ENCODE results near the gene CPXM2. TPM values are rescaled to one million over a fixed set of nuclear protein-coding genes. Genes with fewer than 3 reads are reported as not detected.

CPXM2 gene
- total RNA-seq, 1 experiment from 2014 or later, result not detected

GRCh38 chr10:123908379-123908778 lies 16.8 kb upstream of the CPXM2 start:
- TF ChIP-seq TCF7L2 (IDR thresholded peaks at IDR 0.05; ENCODE audit: low read depth, low read length) (no peak), REST (IDR thresholded peaks at IDR 0.05; ENCODE audit: insufficient read depth in 1 of 2, low read depth in 2 of 2, low read length in 1 of 2) (no peak), CTCF (IDR thresholded peaks at IDR 0.05) (no peak), POLR2AphosphoS5 (IDR thresholded peaks at IDR 0.05; ENCODE audit: low read depth, low read length) (no peak), SIN3A (IDR thresholded peaks at IDR 0.05; ENCODE audit: borderline replicate concordance, insufficient read depth, low read depth, low read length) (no peak)
- no peak overlapping the region for H3K4me3 ChIP-seq (ENCODE audit: low read depth in 2 of 2, low read length in 2 of 2)
- H3K27me3 ChIP-seq (ENCODE audit: control insufficient read depth, insufficient read depth, low read length), result peaks cover 23% of the 10 kb centered on the region
- H3K27ac ChIP-seq (ENCODE audit: low read length), result no peak overlapping the region
- ChIA-PET POLR2A (interaction anchor here (0.6 kb wide), 1 partner anchor 52 kb away, joined by 3 read pairs; no protein-coding TSS in a partner anchor), CTCF (interaction anchor here (0.7 kb wide), 1 partner anchor 328 kb away, joined by 3 read pairs; no protein-coding TSS in a partner anchor)
- no peak for ATAC-seq
- no TSS peak for BruUV-seq (replicated peaks)
- no peak for DNase-seq (ENCODE audit: low read depth, low spot score)
- in situ Hi-C loops (cut with HindIII; ENCODE audit: low pct_unique_long_range_greater_than_20kb, low sequenced_read_pairs) (no loop called here), intact Hi-C loops (cut with micrococcal nuclease; ENCODE audit: unreplicated experiment) (no loop called here)
- H3K36me3 ChIP-seq (ENCODE audit: control insufficient read depth, insufficient read depth, low read length), result no peaks in the 10 kb centered on the region
- H3K4me1 ChIP-seq (ENCODE audit: control insufficient read depth, insufficient read depth, low read length), result no peaks in the 10 kb centered on the region
- no peaks in the 10 kb centered on the region for H3K9me3 ChIP-seq (ENCODE audit: control insufficient read depth, insufficient read depth, low read depth, low read length)

DNA sequence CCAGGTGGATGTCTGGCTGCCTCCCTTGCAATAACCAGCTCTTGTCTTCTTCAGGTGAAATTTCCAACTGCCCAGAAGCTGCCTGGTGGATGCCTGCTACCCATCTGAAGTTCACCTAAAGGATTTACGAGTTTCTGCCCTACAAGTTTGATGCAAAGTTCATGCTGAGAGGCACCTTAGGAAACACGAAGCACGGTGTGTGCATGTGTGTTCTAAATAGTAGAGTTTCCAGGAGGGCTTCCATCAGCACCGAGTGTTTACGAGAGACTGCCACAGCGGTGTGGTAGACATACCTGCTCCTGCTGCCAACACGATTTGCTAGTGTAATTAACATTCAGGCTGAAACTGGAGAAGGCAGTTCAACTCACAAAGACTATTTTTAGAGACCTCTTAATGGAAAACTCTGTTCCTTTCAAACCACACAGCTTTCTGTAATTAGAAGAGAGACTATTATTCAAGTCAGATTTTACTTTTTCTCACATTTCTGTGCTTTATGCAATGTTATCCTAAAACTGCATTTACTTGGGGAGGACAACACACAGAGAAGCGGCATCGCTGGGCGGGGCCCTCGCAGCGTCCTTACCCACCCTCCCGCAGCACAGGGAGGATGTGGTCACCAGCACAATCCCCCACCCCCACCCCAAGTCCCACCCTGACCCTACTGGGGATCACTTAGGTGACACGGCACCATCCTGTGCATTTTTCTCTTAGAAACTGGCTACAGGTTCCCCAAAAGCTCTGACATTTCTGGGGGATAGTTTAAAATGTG lies 15.5 kb upstream of the CPXM2 start:
- in situ Hi-C loops (cut with HindIII; ENCODE audit: low pct_unique_long_range_greater_than_20kb, low sequenced_read_pairs), result no loop called here
- Histone ChIP-seq H3K27ac (ENCODE audit: low read length) (no peak overlapping the region), H3K36me3 (ENCODE audit: control insufficient read depth, insufficient read depth, low read length) (no peaks in the 10 kb centered on the region), H3K27me3 (ENCODE audit: control insufficient read depth, insufficient read depth, low read length) (peaks cover 23% of the 10 kb centered on the region), H3K4me3 (ENCODE audit: low read depth in 2 of 2, low read length in 2 of 2) (no peak overlapping the region), H3K4me1 (ENCODE audit: control insufficient read depth, insufficient read depth, low read length) (no peaks in the 10 kb centered on the region), H3K9me3 (ENCODE audit: control insufficient read depth, insufficient read depth, low read depth, low read length) (no peaks in the 10 kb centered on the region)
- no peak for DNase-seq (ENCODE audit: low read depth, low spot score)
- TF ChIP-seq POLR2AphosphoS5 (IDR thresholded peaks at IDR 0.05; ENCODE audit: low read depth, low read length), result no peak
- no peak for TF ChIP-seq SIN3A (IDR thresholded peaks at IDR 0.05; ENCODE audit: borderline replicate concordance, insufficient read depth, low read depth, low read length)
- TF ChIP-seq CTCF (IDR thresholded peaks at IDR 0.05), result no peak
- TF ChIP-seq TCF7L2 (IDR thresholded peaks at IDR 0.05; ENCODE audit: low read depth, low read length), result no peak
- TF ChIP-seq REST (IDR thresholded peaks at IDR 0.05; ENCODE audit: insufficient read depth in 1 of 2, low read depth in 2 of 2, low read length in 1 of 2), result no peak
- POLR2A ChIA-PET, result no interaction called here
- intact Hi-C loops (cut with micrococcal nuclease; ENCODE audit: unreplicated experiment), result no loop called here
- CTCF ChIA-PET, result no interaction called here
- no TSS peak for BruUV-seq (replicated peaks)
- ATAC-seq, result no peak

All from Panc1 (cell line).